Activated naive CD4-positive, alpha-beta T cell (primary cell): Measurements from ENCODE around the gene INTS3.
A peak's percentile ranks its signal among the peaks of the same experiment; 100 is the strongest.

Experiments
- DNase-seq, 4 experiments: peaks; one replicate each; lab custom pipeline; 2025; lab: John Stamatoyannopoulos, UW

Gene INTS3

GRCh38 chr1:153796786-153797659, 69.2 kb downstream of the INTS3 start:
- peak; percentile 50 to 76 (median 70) for DNase-seq

- no peak for DNase-seq
These were observed 70.6 kb downstream of the INTS3 start for GRCh38 chr1:153798468-153798780.

- no peak for DNase-seq
These were observed 71.2 kb downstream of the INTS3 start for GRCh38 chr1:153799016-153799415.

DNA sequence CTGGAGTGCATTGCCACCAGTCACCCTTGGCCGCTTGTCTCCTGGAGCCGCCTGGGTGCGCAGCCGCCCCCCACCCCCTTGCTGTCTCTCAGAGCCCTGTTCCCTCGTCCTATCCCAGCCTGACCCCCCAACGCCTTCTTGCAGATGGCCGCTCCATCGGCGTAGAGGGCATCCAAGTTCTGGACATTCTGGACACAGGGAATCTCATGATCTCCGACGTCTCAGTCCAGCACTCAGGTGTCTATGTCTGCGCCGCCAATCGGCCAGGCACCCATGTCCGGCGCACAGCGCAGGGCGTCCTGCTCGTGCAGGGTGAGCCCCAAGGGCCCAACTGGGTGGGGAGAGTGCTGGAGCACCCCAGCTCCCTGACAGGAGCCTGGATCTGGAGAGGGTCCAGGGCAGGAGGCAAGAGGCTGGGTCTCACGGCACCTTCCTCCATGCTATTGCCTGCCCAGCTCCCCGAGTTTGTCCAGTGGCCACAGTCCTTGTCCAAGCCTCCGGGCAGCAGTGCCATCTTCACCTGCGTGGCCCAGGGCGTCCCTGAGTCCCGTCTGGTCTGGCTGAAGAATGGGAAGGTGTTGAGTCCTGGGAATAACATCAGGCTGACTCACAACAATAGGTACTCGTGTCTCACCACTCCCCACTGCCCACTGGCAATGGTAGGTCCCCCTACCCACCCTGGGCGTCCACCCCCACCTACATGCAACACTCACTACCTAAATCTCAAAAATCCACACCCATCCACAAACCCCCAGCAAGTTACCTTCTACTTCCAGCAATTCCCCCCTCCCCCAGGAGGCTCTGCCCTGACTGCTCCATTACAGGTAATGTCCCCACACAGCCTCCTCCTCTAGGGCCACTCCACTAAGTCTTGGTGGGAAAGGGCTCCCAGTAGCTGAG, 72.0 kb downstream of the INTS3 start:
- DNase-seq = no peak

- DNase-seq = no peak
These were observed 72.7 kb downstream of the INTS3 start for GRCh38 chr1:153800516-153800915.

GRCh38 chr1:153801028-153801625, 73.3 kb downstream of the INTS3 start:
- no peak for DNase-seq

DNA sequence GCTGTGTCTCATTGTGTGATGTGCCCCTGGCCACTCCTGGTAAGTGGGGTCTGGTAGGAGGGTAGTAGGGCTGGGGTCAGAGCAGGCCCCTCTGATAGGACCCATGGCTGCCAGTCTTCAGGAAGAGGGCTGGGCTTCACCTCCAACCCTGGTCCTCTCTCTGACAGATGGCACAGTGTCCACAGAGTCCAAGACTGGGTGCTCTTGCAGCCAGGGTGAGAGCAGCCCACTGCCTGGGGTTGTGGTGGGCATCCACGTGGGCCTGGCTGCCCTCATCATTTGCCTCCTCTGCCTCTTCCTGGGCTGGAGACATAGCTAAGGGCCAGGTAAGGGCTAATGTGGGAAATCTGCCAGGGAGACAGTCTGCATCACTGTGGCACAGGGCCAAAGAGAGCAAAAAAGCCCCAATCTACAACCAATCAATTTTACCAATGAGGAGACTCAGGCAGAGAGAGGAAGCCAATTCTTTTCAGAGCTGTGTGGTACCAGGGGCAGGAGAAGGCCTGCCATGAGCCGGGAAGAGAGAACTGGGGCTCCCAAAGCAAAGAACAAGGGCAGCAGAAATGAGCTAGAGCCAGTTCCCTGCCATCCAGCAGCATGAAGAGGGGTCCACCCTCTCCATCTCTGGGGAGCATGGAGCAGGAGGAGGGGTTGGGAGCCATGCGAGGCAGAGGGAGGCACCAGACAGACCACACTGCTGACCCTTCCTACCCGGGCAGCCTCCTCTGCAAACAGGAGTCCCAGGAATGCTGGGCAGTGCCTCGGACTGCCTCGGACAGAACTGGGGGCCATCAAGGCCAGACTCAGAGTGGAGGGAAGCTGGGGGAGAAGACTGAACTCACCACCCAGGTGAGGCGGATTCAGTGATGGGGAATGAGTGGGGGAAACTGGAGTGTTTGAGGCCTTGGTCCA, 74.2 kb downstream of the INTS3 start:
- no peak for DNase-seq

GRCh38 chr1:153803470-153804056, 75.7 kb downstream of the INTS3 start:
- DNase-seq = no peak

GRCh38 chr1:153804112-153804511, 76.3 kb downstream of the INTS3 start:
- DNase-seq = no peak

GRCh38 chr1:153805042-153805745, 77.3 kb downstream of the INTS3 start:
- DNase-seq = peak in 1 of 4 experiments; percentile 13

DNA sequence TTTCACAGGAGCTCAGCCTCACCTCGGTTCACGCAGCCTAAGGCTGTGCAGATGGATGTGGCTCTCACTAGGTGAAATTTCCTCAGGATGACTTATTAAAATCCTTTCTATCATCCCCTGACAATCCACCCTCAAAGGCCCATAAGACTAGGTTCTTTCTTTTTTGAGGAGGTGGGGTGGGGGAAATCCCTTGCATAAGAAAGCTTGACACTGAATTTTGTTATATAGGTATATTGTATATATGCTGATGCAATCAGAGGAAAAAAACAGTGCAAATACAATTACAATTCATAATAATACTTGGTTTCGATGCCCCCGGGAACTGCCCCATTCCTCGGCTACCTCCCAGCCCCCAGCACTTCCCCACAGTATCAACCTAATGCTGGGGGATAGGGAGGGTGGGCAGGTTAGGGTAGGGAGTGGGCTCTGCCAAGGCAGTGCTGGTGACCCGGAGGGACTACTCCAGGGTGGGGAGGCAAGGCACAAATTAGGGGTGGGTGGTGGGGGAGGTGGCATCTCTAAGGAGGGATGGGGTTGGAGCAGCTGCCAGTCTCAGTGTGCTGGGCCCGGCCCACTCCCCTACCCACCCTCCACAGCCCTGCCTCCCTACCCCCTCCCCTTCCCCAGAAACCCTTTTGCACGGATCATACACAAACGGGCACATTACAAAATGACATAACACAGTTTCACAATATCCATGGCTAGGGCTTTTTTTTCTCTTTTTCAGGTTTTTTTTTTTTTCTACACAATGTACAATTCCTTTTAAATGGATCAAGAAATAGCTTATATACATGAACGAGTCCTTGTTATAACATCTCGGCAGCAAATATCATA, 78.3 kb downstream of the INTS3 start:
- DNase-seq = no peak

DNA sequence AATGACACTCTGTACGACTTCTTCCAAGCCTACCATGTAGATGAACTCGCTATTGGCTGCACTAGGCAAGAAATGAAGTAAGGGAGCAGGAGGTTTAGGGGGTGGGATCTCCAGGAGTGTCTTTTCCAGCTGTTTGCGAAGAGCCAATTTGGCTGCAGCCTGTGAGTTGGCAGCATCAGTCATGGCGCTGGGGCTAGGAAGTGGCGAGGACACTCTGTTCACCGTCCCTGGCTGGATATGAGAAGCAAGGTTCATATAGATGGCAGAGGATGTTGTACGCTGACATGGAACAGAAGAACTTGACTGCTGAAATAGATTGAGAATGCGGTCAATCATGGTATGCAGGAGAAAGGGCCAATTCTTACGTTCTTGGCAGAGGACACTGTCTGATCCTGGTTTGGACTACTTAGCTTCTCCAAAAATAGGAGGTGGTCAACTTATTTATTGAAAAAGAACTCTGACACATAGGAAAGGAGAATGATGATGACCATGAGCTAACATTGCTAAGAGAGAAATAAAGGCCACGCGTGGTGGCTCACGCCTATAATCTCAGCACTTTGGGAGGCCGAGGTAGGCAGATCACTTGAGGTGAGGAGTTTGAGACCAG, 88.5 kb downstream of the INTS3 start:
- no peak for DNase-seq

GRCh38 chr1:153818876-153819275, 91.0 kb downstream of the INTS3 start:
- DNase-seq = no peak
